ENCODE results near the gene EPS15.
A peak's percentile ranks its signal among the peaks of the same experiment; 100 is the strongest.

DNA sequence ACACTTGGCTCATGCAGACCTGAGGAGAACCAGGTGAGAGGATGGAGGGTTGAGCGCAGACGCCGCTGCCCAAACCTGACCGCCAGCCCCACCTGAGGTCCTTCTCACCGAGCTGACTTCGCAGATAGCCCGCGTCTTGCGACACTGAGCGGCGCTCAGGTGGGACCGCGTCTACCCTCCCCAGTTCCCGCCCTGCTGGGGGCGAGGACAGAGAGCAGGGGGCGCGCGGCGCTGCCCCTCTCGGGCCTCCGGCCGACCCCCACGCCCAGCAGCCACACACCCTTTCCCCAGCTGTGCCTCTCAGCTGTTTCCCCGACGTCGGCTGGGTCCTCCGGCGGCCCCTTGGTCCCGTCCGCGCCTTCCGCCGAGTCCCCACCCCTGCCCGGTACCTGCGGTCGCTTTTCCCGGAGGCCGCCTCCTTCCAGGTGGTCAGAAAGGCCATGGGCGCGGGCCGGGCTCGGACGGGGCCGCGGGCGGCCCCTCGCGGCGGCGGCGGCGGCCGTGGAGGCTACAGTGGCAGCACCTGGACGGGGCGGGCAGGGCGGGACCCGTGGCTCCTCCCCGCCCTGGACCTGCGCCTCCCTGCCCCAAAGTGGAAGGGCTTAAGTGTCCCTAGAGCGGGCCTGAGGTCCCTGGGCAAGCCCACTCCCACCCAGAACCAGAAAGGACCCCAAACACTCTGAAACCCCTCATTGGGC lies 174.3 kb downstream of the EPS15 start:
- TF ChIP-seq, protein P1, sequence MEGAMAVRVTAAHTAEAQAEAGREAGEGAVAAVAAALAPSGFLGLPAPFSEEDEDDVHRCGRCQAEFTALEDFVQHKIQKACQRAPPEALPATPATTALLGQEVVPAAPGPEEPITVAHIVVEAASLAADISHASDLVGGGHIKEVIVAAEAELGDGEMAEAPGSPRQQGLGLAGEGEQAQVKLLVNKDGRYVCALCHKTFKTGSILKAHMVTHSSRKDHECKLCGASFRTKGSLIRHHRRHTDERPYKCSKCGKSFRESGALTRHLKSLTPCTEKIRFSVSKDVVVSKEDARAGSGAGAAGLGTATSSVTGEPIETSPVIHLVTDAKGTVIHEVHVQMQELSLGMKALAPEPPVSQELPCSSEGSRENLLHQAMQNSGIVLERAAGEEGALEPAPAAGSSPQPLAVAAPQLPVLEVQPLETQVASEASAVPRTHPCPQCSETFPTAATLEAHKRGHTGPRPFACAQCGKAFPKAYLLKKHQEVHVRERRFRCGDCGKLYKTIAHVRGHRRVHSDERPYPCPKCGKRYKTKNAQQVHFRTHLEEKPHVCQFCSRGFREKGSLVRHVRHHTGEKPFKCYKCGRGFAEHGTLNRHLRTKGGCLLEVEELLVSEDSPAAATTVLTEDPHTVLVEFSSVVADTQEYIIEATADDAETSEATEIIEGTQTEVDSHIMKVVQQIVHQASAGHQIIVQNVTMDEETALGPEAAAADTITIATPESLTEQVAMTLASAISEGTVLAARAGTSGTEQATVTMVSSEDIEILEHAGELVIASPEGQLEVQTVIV (CRISPR knock-in tag; IDR thresholded peaks at IDR 0.05; ENCODE audit: borderline replicate concordance): no peak
- TF ChIP-seq TCF3 (CRISPR knock-in tag; IDR thresholded peaks at IDR 0.05): no peak
- peak in 1 of 2 experiments; percentile 36; a peak in 3 of 4 replicates for TF ChIP-seq RAD21 (CRISPR knock-in tag; conservative IDR thresholded peaks at IDR 0.05 in 1 of 2, IDR thresholded peaks at IDR 0.05 in 1 of 2)
- TF ChIP-seq ZBED1 (IDR thresholded peaks at IDR 0.05): no peak
- TF ChIP-seq CTCF (IDR thresholded peaks at IDR 0.05 in 2 of 3, conservative IDR thresholded peaks at IDR 0.05 in 1 of 3; ENCODE audit: insufficient read depth in 2 of 3, low read depth in 1 of 3, low read length in 3 of 3): peak in 2 of 3 experiments; percentile 32 to 50; a peak in 2 of 6 replicates
- TF ChIP-seq SMARCA5 (IDR thresholded peaks at IDR 0.05): no peak
- no peak for TF ChIP-seq FOXM1 (IDR thresholded peaks at IDR 0.05; ENCODE audit: low read depth)
- no peak for TF ChIP-seq FOXM1 (CRISPR knock-in tag; IDR thresholded peaks at IDR 0.05; ENCODE audit: low read depth)
- TF ChIP-seq, protein P2, sequence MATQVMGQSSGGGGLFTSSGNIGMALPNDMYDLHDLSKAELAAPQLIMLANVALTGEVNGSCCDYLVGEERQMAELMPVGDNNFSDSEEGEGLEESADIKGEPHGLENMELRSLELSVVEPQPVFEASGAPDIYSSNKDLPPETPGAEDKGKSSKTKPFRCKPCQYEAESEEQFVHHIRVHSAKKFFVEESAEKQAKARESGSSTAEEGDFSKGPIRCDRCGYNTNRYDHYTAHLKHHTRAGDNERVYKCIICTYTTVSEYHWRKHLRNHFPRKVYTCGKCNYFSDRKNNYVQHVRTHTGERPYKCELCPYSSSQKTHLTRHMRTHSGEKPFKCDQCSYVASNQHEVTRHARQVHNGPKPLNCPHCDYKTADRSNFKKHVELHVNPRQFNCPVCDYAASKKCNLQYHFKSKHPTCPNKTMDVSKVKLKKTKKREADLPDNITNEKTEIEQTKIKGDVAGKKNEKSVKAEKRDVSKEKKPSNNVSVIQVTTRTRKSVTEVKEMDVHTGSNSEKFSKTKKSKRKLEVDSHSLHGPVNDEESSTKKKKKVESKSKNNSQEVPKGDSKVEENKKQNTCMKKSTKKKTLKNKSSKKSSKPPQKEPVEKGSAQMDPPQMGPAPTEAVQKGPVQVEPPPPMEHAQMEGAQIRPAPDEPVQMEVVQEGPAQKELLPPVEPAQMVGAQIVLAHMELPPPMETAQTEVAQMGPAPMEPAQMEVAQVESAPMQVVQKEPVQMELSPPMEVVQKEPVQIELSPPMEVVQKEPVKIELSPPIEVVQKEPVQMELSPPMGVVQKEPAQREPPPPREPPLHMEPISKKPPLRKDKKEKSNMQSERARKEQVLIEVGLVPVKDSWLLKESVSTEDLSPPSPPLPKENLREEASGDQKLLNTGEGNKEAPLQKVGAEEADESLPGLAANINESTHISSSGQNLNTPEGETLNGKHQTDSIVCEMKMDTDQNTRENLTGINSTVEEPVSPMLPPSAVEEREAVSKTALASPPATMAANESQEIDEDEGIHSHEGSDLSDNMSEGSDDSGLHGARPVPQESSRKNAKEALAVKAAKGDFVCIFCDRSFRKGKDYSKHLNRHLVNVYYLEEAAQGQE (IDR thresholded peaks at IDR 0.05; ENCODE audit: borderline replicate concordance): peak; percentile 23; the same call in 1 of the 2 replicates
- TF ChIP-seq, protein P2 (CRISPR knock-in tag; IDR thresholded peaks at IDR 0.05; ENCODE audit: low read depth): no peak
- no peak for TF ChIP-seq ZNF561 (CRISPR knock-in tag; conservative IDR thresholded peaks at IDR 0.05)
- no peak for TF ChIP-seq FOXJ3 (CRISPR knock-in tag; IDR thresholded peaks at IDR 0.05)
- TF ChIP-seq SAP30 (IDR thresholded peaks at IDR 0.05; ENCODE audit: borderline replicate concordance, insufficient read depth, low read depth, low read length, poor library complexity, severe bottlenecking): no peak
- no peak for TF ChIP-seq RCOR1 (IDR thresholded peaks at IDR 0.05; ENCODE audit: borderline replicate concordance in 1 of 2, low read depth in 2 of 2, low read length in 2 of 2)
- TF ChIP-seq ZZZ3 (IDR thresholded peaks at IDR 0.05): no peak

All from K562 (cell line).